Fibroblast of mammary gland (primary cell): ENCODE results near the gene MYBPH.
A peak's percentile ranks its signal among the peaks of the same experiment; 100 is the strongest.

Experiments
- DNase-seq: peaks from one replicate; pipeline ENCODE4 v3.0.0-alpha.2; 2010; ENCODE audit warnings: low read depth
- H3K4me3 ChIP-seq: 2 replicates; pipeline ENCODE4 v1.5.1; 2011; ENCODE audit warnings: low read depth, mild to moderate bottlenecking, low read length, moderate library complexity; ENCODE audit not compliant: control insufficient read depth
- CTCF ChIP-seq: conservative IDR thresholded peaks from 2 replicates; pipeline ENCODE4 v1.5.1; 2011; ENCODE audit warnings: low read depth, low read length, inconsistent platforms; ENCODE audit not compliant: control insufficient read depth, insufficient read depth

Gene MYBPH

GRCh38 chr1:203158960-203159665 is 16.5 kb downstream of the MYBPH start:
- TF ChIP-seq CTCF: no peak
- H3K4me3 ChIP-seq: no peak overlapping the region
- DNase-seq: no peak

GRCh38 chr1:203158423-203158822 is 17.2 kb downstream of the MYBPH start:
- no peak for TF ChIP-seq CTCF
- no peak for DNase-seq
- H3K4me3 ChIP-seq: no peak overlapping the region

- no peak overlapping the region for H3K4me3 ChIP-seq
- no peak for DNase-seq
- TF ChIP-seq CTCF: no peak
Observed at GRCh38 chr1:203156280-203156679, 19.3 kb downstream of the MYBPH start.

GRCh38 chr1:203153989-203154821 is 21.4 kb downstream of the MYBPH start:
- H3K4me3 ChIP-seq: no peak overlapping the region
- no peak for TF ChIP-seq CTCF
- peak; percentile 71 for DNase-seq

- DNase-seq: no peak
- TF ChIP-seq CTCF: no peak
- H3K4me3 ChIP-seq: no peak overlapping the region
Observed at GRCh38 chr1:203153051-203153988, 22.3 kb downstream of the MYBPH start.
